ENCODE data around the gene SNRPA.
A peak's percentile ranks its signal among the peaks of the same experiment; 100 is the strongest.

SNRPA gene

GRCh38 chr19:40718774-40719391 is 32.1 kb upstream of the SNRPA start (continued):
- TF ChIP-seq REST (tag by site-specific recombination; IDR thresholded peaks at IDR 0.05) (no peak), ZNF629 (tag by site-specific recombination; IDR thresholded peaks at IDR 0.05) (peak; percentile 20; the same call in 1 of the 2 replicates), ZNF175 (tag by site-specific recombination; IDR thresholded peaks at IDR 0.05) (no peak), ZNF2 (tag by site-specific recombination; IDR thresholded peaks at IDR 0.05) (no peak), YY1 (tag by site-specific recombination; IDR thresholded peaks at IDR 0.05) (no peak), ZNF274 (IDR thresholded peaks at IDR 0.05; ENCODE audit: low read length) (no peak), ZNF274 (tag by site-specific recombination; IDR thresholded peaks at IDR 0.05; ENCODE audit: borderline replicate concordance) (no peak), ZNF221 (tag by site-specific recombination; IDR thresholded peaks at IDR 0.05; ENCODE audit: borderline replicate concordance) (no peak), SETDB1 (IDR thresholded peaks at IDR 0.05; ENCODE audit: insufficient read length, low read length) (no peak), ZNF398 (tag by site-specific recombination; IDR thresholded peaks at IDR 0.05) (no peak; the same call in 1 of the 2 replicates), KLF17 (tag by site-specific recombination; IDR thresholded peaks at IDR 0.05) (peak; percentile 84; the same call in 1 of the 2 replicates), ZNF677 (tag by site-specific recombination; IDR thresholded peaks at IDR 0.05) (no peak), ZNF350 (tag by site-specific recombination; IDR thresholded peaks at IDR 0.05) (no peak), YY2 (tag by site-specific recombination; IDR thresholded peaks at IDR 0.05) (no peak), BCL11A (tag by site-specific recombination; IDR thresholded peaks at IDR 0.05; ENCODE audit: low read depth) (peak; percentile 34; the same call in 1 of the 2 replicates), ZNF362 (tag by site-specific recombination; IDR thresholded peaks at IDR 0.05) (peak; percentile 43; the same call in 1 of the 2 replicates), ZSCAN23 (tag by site-specific recombination; IDR thresholded peaks at IDR 0.05) (no peak), PBX3 (CRISPR knock-in tag; IDR thresholded peaks at IDR 0.05) (no peak; the same call in 1 of the 2 replicates), ZNF112 (tag by site-specific recombination; IDR thresholded peaks at IDR 0.05) (no peak), ZNF837 (tag by site-specific recombination; IDR thresholded peaks at IDR 0.05) (0 out of 2 replicates have a peak, but pooled peaks have one; percentile 11), ZNF335 (tag by site-specific recombination; conservative IDR thresholded peaks at IDR 0.05) (peak; percentile 92), PRDM6 (tag by site-specific recombination; IDR thresholded peaks at IDR 0.05) (no peak), ZNF24 (tag by site-specific recombination; IDR thresholded peaks at IDR 0.05) (peak; percentile 31; the same call in 1 of the 2 replicates), SP2 (tag by site-specific recombination; IDR thresholded peaks at IDR 0.05) (peak; percentile 38), ZNF624 (tag by site-specific recombination; IDR thresholded peaks at IDR 0.05) (no peak), ZNF571 (tag by site-specific recombination; IDR thresholded peaks at IDR 0.05) (no peak), KLF7 (tag by site-specific recombination; IDR thresholded peaks at IDR 0.05; ENCODE audit: borderline replicate concordance) (no peak; the same call in 1 of the 2 replicates), KLF16 (tag by site-specific recombination; IDR thresholded peaks at IDR 0.05) (peak; percentile 47; the same call in 1 of the 2 replicates), ZNF639 (tag by site-specific recombination; IDR thresholded peaks at IDR 0.05) (no peak)
